GM12891 (cell line): ENCODE measurements around the gene NTRK3.

ENCODE experiments used
- PAX5 ChIP-seq: IDR thresholded peaks from 2 replicates; pipeline ENCODE4 v1.6.1; 2011; ENCODE audit warnings: low read length, moderate library complexity, mild to moderate bottlenecking; ENCODE audit not compliant: insufficient read depth, severe bottlenecking
- POLR2A ChIP-seq: IDR thresholded peaks from 2 replicates; pipeline ENCODE4 v1.6.1; 2011; ENCODE audit warnings: low read depth, low read length, control low read depth
- POLR2AphosphoS5 ChIP-seq: IDR thresholded peaks from 2 replicates; pipeline ENCODE4 v1.6.1; 2011; ENCODE audit warnings: low read depth, low read length, control low read depth
- POU2F2 ChIP-seq: IDR thresholded peaks from 2 replicates; pipeline ENCODE4 v1.6.1; 2011; ENCODE audit warnings: low read depth, mild to moderate bottlenecking, control low read depth, low read length, moderate library complexity
- SPI1 ChIP-seq: IDR thresholded peaks from 2 replicates; pipeline ENCODE4 v1.6.1; 2011; ENCODE audit warnings: low read depth, low read length, control low read depth
- TAF1 ChIP-seq: IDR thresholded peaks from 2 replicates; pipeline ENCODE4 v1.6.1; 2011; ENCODE audit warnings: low read depth, low read length, control low read depth

- TF ChIP-seq POLR2A (no peak), POLR2AphosphoS5 (no peak), PAX5 (no peak), TAF1 (no peak), SPI1 (no peak), POU2F2 (no peak)
These were observed 355.5 kb downstream of the NTRK3 start for GRCh38 chr15:87901008-87901407.
